Measurements from ENCODE around the gene AVPR2.

The AVPR2 gene

DNA sequence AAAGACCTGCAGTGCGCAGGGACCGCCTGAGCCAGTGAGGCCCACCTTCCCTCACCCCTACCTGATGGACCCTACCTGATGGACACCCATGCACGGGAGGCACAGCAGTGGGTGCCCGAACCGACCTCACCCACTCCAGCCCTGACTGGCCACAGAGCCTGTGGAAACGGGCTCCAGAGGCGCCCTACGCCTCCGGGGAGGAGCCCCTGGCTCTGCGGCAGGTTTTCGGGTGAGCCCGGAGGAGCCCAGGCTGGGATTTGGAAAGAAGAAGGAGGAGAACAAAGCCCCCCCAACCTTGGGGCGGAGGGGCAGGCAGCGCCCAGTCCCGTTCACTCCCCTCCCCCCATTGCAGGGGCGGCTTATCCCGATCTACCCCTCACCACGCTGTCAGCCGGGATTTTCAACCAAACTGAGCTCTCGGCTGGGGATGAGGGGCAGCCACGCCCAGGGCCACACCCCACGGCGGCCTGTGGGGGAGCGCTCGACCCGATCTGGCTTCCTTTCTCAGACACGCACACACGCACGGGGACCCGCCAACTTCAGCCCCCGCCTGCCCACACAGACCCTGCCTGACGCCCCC is 19.2 kb upstream of the AVPR2 start:
- DNase-seq: no peak
- H3K9me3 ChIP-seq: no peaks in the 10 kb centered on the region
- peak overlapping the region; percentile 75 for H3K4me3 ChIP-seq (ENCODE audit: low read depth, low read length)
- TF ChIP-seq, protein P1, sequence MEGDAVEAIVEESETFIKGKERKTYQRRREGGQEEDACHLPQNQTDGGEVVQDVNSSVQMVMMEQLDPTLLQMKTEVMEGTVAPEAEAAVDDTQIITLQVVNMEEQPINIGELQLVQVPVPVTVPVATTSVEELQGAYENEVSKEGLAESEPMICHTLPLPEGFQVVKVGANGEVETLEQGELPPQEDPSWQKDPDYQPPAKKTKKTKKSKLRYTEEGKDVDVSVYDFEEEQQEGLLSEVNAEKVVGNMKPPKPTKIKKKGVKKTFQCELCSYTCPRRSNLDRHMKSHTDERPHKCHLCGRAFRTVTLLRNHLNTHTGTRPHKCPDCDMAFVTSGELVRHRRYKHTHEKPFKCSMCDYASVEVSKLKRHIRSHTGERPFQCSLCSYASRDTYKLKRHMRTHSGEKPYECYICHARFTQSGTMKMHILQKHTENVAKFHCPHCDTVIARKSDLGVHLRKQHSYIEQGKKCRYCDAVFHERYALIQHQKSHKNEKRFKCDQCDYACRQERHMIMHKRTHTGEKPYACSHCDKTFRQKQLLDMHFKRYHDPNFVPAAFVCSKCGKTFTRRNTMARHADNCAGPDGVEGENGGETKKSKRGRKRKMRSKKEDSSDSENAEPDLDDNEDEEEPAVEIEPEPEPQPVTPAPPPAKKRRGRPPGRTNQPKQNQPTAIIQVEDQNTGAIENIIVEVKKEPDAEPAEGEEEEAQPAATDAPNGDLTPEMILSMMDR (IDR thresholded peaks at IDR 0.05; ENCODE audit: low read depth, low read length): no peak
- H3K36me3 ChIP-seq: peaks cover 7% of the 10 kb centered on the region; the same call in 1 of the 2 replicates
- H3K27me3 ChIP-seq: no peaks in the 10 kb centered on the region
- peaks cover 27% of the 10 kb centered on the region for H3K4me1 ChIP-seq

DNA sequence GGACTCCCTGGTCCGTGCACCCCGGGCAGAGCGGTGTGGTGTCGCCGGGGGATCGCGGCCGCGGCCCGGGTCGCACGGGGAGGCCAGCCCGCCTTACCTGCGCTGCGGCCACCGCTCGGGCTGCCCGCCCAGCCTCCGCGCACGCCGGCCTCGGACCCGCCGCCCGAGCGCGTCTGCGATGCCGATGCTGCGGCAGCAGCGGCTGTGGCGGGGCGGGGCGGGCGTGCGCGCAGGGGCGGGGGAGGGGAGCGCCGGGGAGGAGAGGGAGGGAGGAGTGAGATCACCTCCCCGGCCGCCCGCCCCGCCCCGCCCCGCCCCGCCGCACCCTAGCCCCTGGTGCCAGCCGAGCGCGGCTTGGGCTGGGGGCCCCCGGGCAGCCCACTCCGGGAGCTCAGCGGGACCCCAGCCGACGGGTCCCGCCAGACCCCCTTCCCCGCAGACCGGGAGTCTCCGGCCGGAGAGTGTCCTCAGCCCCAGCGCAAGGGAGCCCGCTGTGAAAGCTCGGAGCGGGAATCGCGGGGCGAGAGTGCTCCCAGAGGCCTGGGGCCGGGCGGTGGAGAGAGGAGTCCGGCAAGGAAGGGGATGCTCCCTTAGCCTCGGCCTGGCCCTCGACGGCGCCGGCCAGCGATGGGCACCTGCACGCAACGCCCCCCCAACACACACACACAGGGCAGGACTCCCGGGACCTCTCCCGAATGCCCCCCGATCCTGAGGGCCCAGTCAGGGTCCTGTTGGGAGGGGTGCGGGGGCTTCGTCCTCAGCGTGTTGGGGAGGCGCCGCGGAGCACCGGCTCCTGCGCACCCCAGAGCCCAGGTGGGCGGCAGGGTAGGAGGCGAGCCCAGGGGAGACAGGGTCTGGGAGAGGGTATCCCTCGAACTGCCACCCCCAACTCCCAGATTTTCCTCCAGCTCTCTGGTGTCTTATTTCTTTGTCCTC is 18.2 kb upstream of the AVPR2 start, which contains the start of gene L1CAM:
TSS of gene L1CAM (minus strand) at position 206 of the 936 bp plus-strand sequence. CDS start 10,337 bp downstream, outside the sequence.
- Histone ChIP-seq H3K9me3 (no peaks in the 10 kb centered on the region), H3K36me3 (peaks cover 4% of the 10 kb centered on the region; the same call in 1 of the 2 replicates), H3K27me3 (no peaks in the 10 kb centered on the region), H3K4me1 (peaks cover 21% of the 10 kb centered on the region), H3K4me3 (ENCODE audit: low read depth, low read length) (peak within 1 kb of the TSS; percentile 75)
- DNase-seq: peak; percentile 62
- TF ChIP-seq, protein P1 (IDR thresholded peaks at IDR 0.05; ENCODE audit: low read depth, low read length): no peak

DNA sequence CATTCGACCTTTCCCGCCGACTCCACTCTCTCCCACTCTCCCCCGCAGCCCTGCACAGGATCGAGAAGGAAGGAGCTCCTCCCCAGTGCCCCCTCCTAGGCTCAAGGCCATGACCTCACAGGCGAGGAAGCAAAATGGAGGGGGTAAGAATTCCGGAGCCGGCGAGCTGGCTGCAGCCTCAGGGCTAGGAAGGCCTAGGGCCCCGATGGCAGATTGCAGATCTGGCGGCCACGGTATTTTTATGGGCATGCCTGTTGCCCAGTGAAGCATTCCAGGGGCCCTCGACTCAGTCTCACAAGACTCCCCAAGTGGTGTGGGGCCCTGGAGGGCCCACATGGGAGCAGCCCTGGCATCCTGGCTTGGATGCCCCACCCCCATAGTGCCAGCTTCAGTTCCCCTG is 17.6 kb upstream of the AVPR2 start:
- no peak overlapping the region for H3K4me3 ChIP-seq (ENCODE audit: low read depth, low read length)
- peaks cover 15% of the 10 kb centered on the region for H3K4me1 ChIP-seq
- TF ChIP-seq, protein P1 (IDR thresholded peaks at IDR 0.05; ENCODE audit: low read depth, low read length): no peak
- H3K36me3 ChIP-seq: peaks cover 3% of the 10 kb centered on the region; the same call in 1 of the 2 replicates
- H3K27me3 ChIP-seq: no peaks in the 10 kb centered on the region
- no peaks in the 10 kb centered on the region for H3K9me3 ChIP-seq
- DNase-seq: peak; percentile 12

DNA sequence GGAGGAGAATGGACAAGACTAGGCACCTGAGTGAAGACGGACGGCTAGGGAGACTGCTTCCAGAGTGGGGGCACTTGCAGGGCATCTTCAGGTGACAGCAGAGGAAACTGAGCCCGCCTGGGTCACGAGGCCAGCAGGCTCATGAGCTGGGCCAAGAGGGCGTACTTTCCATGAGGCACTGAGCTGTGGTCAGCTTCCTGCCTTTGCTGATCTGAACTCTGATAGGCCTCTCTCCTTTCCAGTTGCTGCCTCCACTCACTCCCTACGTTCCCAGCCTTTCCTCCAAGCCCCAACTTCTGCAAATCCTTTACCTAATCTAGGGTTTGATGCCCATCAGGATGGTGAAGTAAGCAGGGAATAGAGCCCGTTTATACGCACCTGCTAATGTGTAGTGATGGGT is 17.1 kb upstream of the AVPR2 start:
- Histone ChIP-seq H3K36me3 (peaks cover 3% of the 10 kb centered on the region; the same call in 1 of the 2 replicates), H3K27me3 (no peaks in the 10 kb centered on the region), H3K4me3 (ENCODE audit: low read depth, low read length) (no peak overlapping the region), H3K4me1 (peaks cover 12% of the 10 kb centered on the region), H3K9me3 (no peaks in the 10 kb centered on the region)
- TF ChIP-seq, protein P1 (IDR thresholded peaks at IDR 0.05; ENCODE audit: low read depth, low read length): no peak
- no peak for DNase-seq

DNA sequence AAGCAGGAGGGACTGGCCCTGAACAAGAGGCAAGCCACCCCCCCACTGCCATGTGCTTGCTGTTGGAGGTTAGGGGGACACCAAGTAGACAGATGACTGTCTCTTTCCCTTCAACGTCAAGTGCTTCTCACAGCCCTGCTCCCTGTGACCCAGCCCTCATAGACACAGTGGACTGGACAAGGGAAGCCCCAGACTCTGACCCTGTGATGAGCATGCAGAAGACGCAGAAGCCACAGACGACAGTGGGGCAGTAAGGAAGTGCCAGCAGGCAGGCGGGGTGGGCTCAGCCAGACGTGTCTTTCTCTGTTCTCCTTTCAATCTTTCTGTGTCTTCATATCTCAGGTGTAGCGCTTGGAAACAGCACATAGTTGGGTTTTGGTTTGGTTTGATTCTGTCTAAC is 16.1 kb upstream of the AVPR2 start:
- no peak for DNase-seq
- H3K36me3 ChIP-seq: peaks cover 3% of the 10 kb centered on the region; the same call in 1 of the 2 replicates
- TF ChIP-seq, protein P1 (IDR thresholded peaks at IDR 0.05; ENCODE audit: low read depth, low read length): no peak
- no peak overlapping the region for H3K4me3 ChIP-seq (ENCODE audit: low read depth, low read length)
- H3K27me3 ChIP-seq: no peaks in the 10 kb centered on the region
- no peaks in the 10 kb centered on the region for H3K9me3 ChIP-seq
- H3K4me1 ChIP-seq: peaks cover 5% of the 10 kb centered on the region

Measured in BE2C (cell line).